Endothelial cell of umbilical vein (primary cell): ENCODE measurements around the gene SUPT3H. TPM values are rescaled to one million over a fixed set of nuclear protein-coding genes. Genes with fewer than 3 reads are reported as not detected.

Experiments
- BruUV-seq: library from RNA; stranded (reverse); fragments of 400-500 nt; replicated peaks from 2 replicates; lab custom pipeline; 2021; lab: Mats Ljungman, UMichigan
- CTCF ChIA-PET: fragments of 300-600, 350-600 bp; sonication (Branson Sonifier 250); formaldehyde crosslinking; loops from one replicate; lab custom pipeline; 2021; ENCODE audit warnings: antibody characterized with exemption, inconsistent platforms; lab: Charles Lee
- POLR2A ChIA-PET: fragments of 300-600, 350-600 bp; sonication (Branson Sonifier 250); formaldehyde crosslinking; loops from one replicate; lab custom pipeline; 2021; ENCODE audit warnings: antibody characterized with exemption, inconsistent platforms; lab: Charles Lee
- DNase-seq: peaks from one replicate; pipeline ENCODE4 v3.0.0-alpha.2; 2011; ENCODE audit warnings: low read depth, low spot score
- FAIRE-seq: peaks from 2 replicates; lab custom pipeline; 2011; peaks lifted over from hg19 to GRCh38; lab: Jason Lieb, UNC
- H2AFZ ChIP-seq: 2 replicates; pipeline ENCODE4 v1.6.0; 2012; ENCODE audit warnings: low read depth, low read length, control low read depth, inconsistent platforms
- H3K27ac ChIP-seq: 2 replicates; pipeline ENCODE4 v1.5.1; 2011; ENCODE audit warnings: low read depth, mild to moderate bottlenecking, control low read depth, low read length, moderate library complexity; ENCODE audit not compliant: insufficient read depth
- H3K27me3 ChIP-seq, 2 experiments: 2 replicates each; pipeline versions ENCODE4 v1.6.0 to v1.6.1; 2011; ENCODE audit warnings: low read length in 2 of 2, mixed read lengths in 1 of 2; ENCODE audit not compliant: control insufficient read depth in 2 of 2, insufficient read depth in 2 of 2
- H3K36me3 ChIP-seq, 2 experiments: 2 replicates in 1 of 2; 3 replicates in 1 of 2; pipeline ENCODE4 v1.5.1; 2011; ENCODE audit warnings: low read length in 2 of 2, mild to moderate bottlenecking in 1 of 2, moderate library complexity in 1 of 2; ENCODE audit not compliant: control insufficient read depth in 2 of 2, insufficient read depth in 2 of 2; ENCODE audit errors: extremely low read depth in 1 of 2
- H3K4me1 ChIP-seq: 3 replicates; pipeline ENCODE4 v1.5.1; 2011; ENCODE audit warnings: mild to moderate bottlenecking, low read length; ENCODE audit not compliant: control insufficient read depth, insufficient read depth; ENCODE audit errors: extremely low read depth
- H3K4me2 ChIP-seq: 2 replicates; pipeline ENCODE4 v1.6.1; 2011; ENCODE audit warnings: low read length, control low read depth, mixed read lengths; ENCODE audit not compliant: insufficient read depth
- H3K4me3 ChIP-seq, 3 experiments: fragments of 200-600 bp in 1 of 3; sonication (generic), shearing (Covaris generic) in 1 of 3; replicated peaks in 1 of 3; 2 replicates each; pipeline ENCODE4 v1.5.1; 2011 to 2016; ENCODE audit warnings: control low read depth in 3 of 3, low read length in 3 of 3, mild to moderate bottlenecking in 2 of 3, inconsistent platforms in 1 of 3, low read depth in 1 of 3, moderate library complexity in 1 of 3; ENCODE audit not compliant: insufficient read depth in 1 of 3
- H3K79me2 ChIP-seq: 2 replicates; pipeline ENCODE4 v1.6.0; 2012; ENCODE audit warnings: low read length, inconsistent platforms; ENCODE audit not compliant: control insufficient read depth, insufficient read depth
- H3K9ac ChIP-seq: replicated peaks from 2 replicates; pipeline ENCODE3; 2011; ENCODE audit warnings: low read length, control low read depth; ENCODE audit not compliant: insufficient read depth; ENCODE audit errors: extremely low read depth
- H3K9me1 ChIP-seq: replicated peaks from 3 replicates; pipeline ENCODE4 v1.6.0; 2011; ENCODE audit warnings: mild to moderate bottlenecking, low read length; ENCODE audit not compliant: control insufficient read depth, insufficient read depth; ENCODE audit errors: extremely low read depth
- H3K9me3 ChIP-seq: replicated peaks from 2 replicates; pipeline ENCODE4 v1.5.1; 2012; ENCODE audit warnings: low read length, inconsistent platforms; ENCODE audit not compliant: control insufficient read depth, insufficient read depth
- H4K20me1 ChIP-seq: replicated peaks from 2 replicates; pipeline ENCODE3; 2011; ENCODE audit warnings: mild to moderate bottlenecking, low read length; ENCODE audit not compliant: control insufficient read depth, insufficient read depth; ENCODE audit errors: extremely low read depth
- CTCF ChIP-seq, 2 donors: IDR thresholded peaks; 1 replicate in 1 of 2; 2 replicates in 1 of 2; pipeline ENCODE4 v1.5.1; 2011; ENCODE audit warnings: low read length in 2 of 2, mild to moderate bottlenecking in 2 of 2, moderate library complexity in 2 of 2, control low read depth in 1 of 2, inconsistent platforms in 1 of 2, low read depth in 1 of 2; ENCODE audit not compliant: insufficient read depth in 1 of 2; ENCODE audit errors: extremely low read depth in 1 of 2
- EZH2 ChIP-seq: IDR thresholded peaks from 2 replicates; pipeline ENCODE4 v1.6.1; 2012; ENCODE audit warnings: borderline replicate concordance, low read depth, mild to moderate bottlenecking, moderate library complexity, low read length, inconsistent platforms; ENCODE audit not compliant: severe bottlenecking
- FOS ChIP-seq: IDR thresholded peaks from 2 replicates; pipeline ENCODE4 v1.6.1; 2011; ENCODE audit warnings: mild to moderate bottlenecking, low read length, moderate library complexity, borderline replicate concordance; ENCODE audit not compliant: insufficient read depth
- GATA2 ChIP-seq: IDR thresholded peaks from 2 replicates; pipeline ENCODE4 v1.7.0; 2011; ENCODE audit warnings: low read depth, mild to moderate bottlenecking, moderate library complexity, mixed read lengths, low read length; ENCODE audit not compliant: insufficient read length, insufficient read depth
- JUN ChIP-seq: IDR thresholded peaks from 2 replicates; pipeline ENCODE4 v1.6.1; 2011; ENCODE audit warnings: borderline replicate concordance, low read depth; ENCODE audit not compliant: insufficient read length, insufficient read depth
- MYC ChIP-seq: IDR thresholded peaks from one replicate; pipeline ENCODE4 v1.6.1; 2011; ENCODE audit warnings: mild to moderate bottlenecking, low read depth, low read length
- POLR2A ChIP-seq: IDR thresholded peaks from 2 replicates; pipeline ENCODE4 v1.6.1; 2012; ENCODE audit warnings: low read depth, mild to moderate bottlenecking, control low read depth, low read length
- POLR2AphosphoS5 ChIP-seq: IDR thresholded peaks from 2 replicates; pipeline ENCODE4 v1.6.1; 2012; ENCODE audit warnings: low read depth, mild to moderate bottlenecking, control low read depth, low read length, moderate library complexity; ENCODE audit not compliant: insufficient read depth
- dilution Hi-C: fragments of 300-500 bp; cut with MboI; formaldehyde crosslinking; loops from one replicate; pipeline ENCODE4 v1.15.0; 2019; ENCODE audit warnings: low sequenced_read_pairs; ENCODE audit not compliant: extremely low pct_ligation_motif_present
- intact Hi-C: fragments of 100-400 bp; cut with micrococcal nuclease; formaldehyde crosslinking; loops from one replicate; pipeline ENCODE4 v1.10.0; 2022
- polyA plus RNA-seq, 4 experiments: library from polyadenylated mRNA; depleted of rRNA in 3 of 4; stranded (reverse) in 3 of 4; unstranded in 1 of 4; fragments of >200 nt; gene quantifications; 2 replicates each; pipeline versions ENCODE4 v1.2.1 to v1.2.3, GENCODE V29; 2011 to 2012; ENCODE audit warnings: missing spikeins in 1 of 4
- total RNA-seq: library from RNA; stranded (reverse); gene quantifications from 2 replicates; pipeline ENCODE4 v1.2.3, GENCODE V29; 2021
- TF ChIP-seq, protein P1 (sequence below): IDR thresholded peaks from 2 replicates; pipeline ENCODE4 v1.6.1; 2011; ENCODE audit not compliant: insufficient read depth, insufficient read length

The SUPT3H gene
- total and polyA plus RNA-seq, 2 donors (not counting 3 experiments of a cell fraction or from before 2014, with no cell fraction given): 8.3 to 9.8 TPM

GRCh38 chr6:44896701-44897100, 481.0 kb downstream of the SUPT3H start:
- Histone ChIP-seq H3K9me1 (no peaks in the 10 kb centered on the region), H3K36me3 (no peaks in the 10 kb centered on the region), H3K9me3 (no peaks in the 10 kb centered on the region), H4K20me1 (no peaks in the 10 kb centered on the region), H3K9ac (no peak overlapping the region), H3K79me2 (no peaks in the 10 kb centered on the region), H3K27ac (no peak overlapping the region), H3K4me1 (no peaks in the 10 kb centered on the region), H3K4me3 (no peak overlapping the region), H3K27me3 (no peaks in the 10 kb centered on the region), H3K4me2 (no peak overlapping the region), H2AFZ (no peak overlapping the region)
- ChIA-PET CTCF (no interaction called here), POLR2A (no interaction called here)
- intact Hi-C loops: no loop called here
- FAIRE-seq (no peak), DNase-seq (no peak)
- TF ChIP-seq JUN: no peak
- TF ChIP-seq EZH2: no peak
- TF ChIP-seq, protein P1, sequence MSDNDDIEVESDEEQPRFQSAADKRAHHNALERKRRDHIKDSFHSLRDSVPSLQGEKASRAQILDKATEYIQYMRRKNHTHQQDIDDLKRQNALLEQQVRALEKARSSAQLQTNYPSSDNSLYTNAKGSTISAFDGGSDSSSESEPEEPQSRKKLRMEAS: no peak
- TF ChIP-seq POLR2A: no peak
- no peak for TF ChIP-seq GATA2
- no peak for TF ChIP-seq POLR2AphosphoS5
- no peak for TF ChIP-seq FOS
- no peak for TF ChIP-seq CTCF (IDR thresholded peaks at IDR 0.05; ENCODE audit: extremely low read depth in 1 of 2, insufficient read depth in 1 of 2, low read depth in 1 of 2, low read length in 2 of 2)
- no peak for TF ChIP-seq MYC
- dilution Hi-C loops: no loop called here
- BruUV-seq: no TSS peak
